Glutamatergic neuron (in vitro differentiated cells): ENCODE measurements around the gene CCND1. TPM values are rescaled to one million over a fixed set of nuclear protein-coding genes. Genes with fewer than 3 reads are reported as not detected.
"Not testable (repeated sequence)": the region's sequence is repeated elsewhere in the genome, so short reads cannot be mapped to it uniquely, and the experiment has no call there.

Experiments used
- DNase-seq: peaks from one replicate; pipeline ENCODE4 v3.0.0; 2022
- H3K27ac Mint-ChIP-seq: one replicate; pipeline ENCODE4 v1.8.0; 2020; ENCODE audit warnings: mild to moderate bottlenecking, mixed read lengths, inconsistent platforms; ENCODE audit not compliant: unreplicated experiment
- H3K27me3 Mint-ChIP-seq: one replicate; pipeline ENCODE4 v1.8.0; 2020; ENCODE audit warnings: mild to moderate bottlenecking, moderate library complexity, mixed read lengths, inconsistent platforms; ENCODE audit not compliant: unreplicated experiment
- H3K36me3 Mint-ChIP-seq: one replicate; pipeline ENCODE4 v1.8.0; 2020; ENCODE audit warnings: mild to moderate bottlenecking, mixed read lengths, inconsistent platforms; ENCODE audit not compliant: unreplicated experiment
- H3K4me1 Mint-ChIP-seq: one replicate; pipeline ENCODE4 v1.8.0; 2020; ENCODE audit warnings: mild to moderate bottlenecking, low read depth, mixed read lengths, inconsistent platforms; ENCODE audit not compliant: unreplicated experiment
- H3K4me3 Mint-ChIP-seq: one replicate; pipeline ENCODE4 v1.8.0; 2020; ENCODE audit warnings: mild to moderate bottlenecking, mixed read lengths, inconsistent platforms; ENCODE audit not compliant: unreplicated experiment
- H3K9me3 Mint-ChIP-seq: one replicate; pipeline ENCODE4 v1.8.0; 2020; ENCODE audit warnings: mild to moderate bottlenecking, moderate library complexity, mixed read lengths, inconsistent platforms; ENCODE audit not compliant: unreplicated experiment
- total RNA-seq: library from RNA; stranded (reverse); fragmentation: NEBNext Ultra II Directional; extraction: Animal tissue kit (Norgen Biotek cat#: 25700); gene quantifications from one replicate; pipeline ENCODE4 v1.2.1, GENCODE V29; 2021; ENCODE audit not compliant: unreplicated experiment
- TF ChIP-seq, protein P1 (sequence below): fragments of 200-600 bp; sonication (generic); IDR thresholded peaks from one replicate; pipeline ENCODE4 v1.5.0; 2021; ENCODE audit not compliant: partially characterized antibody, unreplicated experiment

The CCND1 gene
- total RNA-seq, 1 donor from 2014 or later, result 36.1 TPM

DNA sequence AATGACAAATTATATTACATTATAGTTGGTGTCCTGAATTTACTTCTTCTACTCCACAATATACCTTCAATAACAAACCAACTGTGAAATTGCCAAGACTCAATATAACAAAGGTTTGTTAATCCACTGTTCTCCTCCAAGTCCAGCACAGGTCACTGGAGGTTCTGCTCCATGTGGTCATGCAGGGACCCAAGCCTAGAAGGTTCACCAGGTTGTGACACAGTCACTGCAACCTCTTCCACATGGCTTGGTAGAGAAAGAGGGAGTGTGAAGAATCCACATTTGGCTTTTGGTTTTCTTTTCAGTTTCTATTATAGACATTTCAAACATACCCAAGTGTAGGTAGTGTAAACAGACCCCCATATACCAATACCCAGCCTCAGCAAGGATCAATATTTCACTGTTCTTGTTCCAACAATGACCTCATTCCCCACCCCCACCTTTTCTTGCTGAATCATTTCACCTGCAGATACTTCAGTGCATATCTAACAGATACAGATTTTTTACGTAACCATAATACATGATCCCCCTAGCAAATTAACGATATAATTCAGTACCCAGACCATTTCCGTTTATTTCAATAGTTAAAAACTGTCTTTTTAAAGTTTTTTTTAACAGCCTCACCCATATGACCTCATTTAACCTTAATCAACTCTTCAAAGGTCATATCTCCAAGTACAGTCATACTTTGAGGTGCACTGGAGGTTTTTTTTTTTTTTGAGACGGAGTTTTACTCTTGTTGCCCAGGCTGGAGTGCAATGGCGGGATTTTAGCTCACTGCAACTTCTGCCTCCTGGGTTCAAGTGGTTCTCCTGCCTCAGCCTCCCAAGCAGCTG, 48.7 kb downstream of the CCND1 start:
- no peak for DNase-seq
- H3K4me3 Mint-ChIP-seq, result no peak overlapping the region
- H3K4me1 Mint-ChIP-seq, result peaks cover 4% of the 10 kb centered on the region
- peaks cover 2% of the 10 kb centered on the region for H3K9me3 Mint-ChIP-seq
- H3K27ac Mint-ChIP-seq, result no peak overlapping the region
- H3K27me3 Mint-ChIP-seq, result peaks cover 2% of the 10 kb centered on the region
- no peaks in the 10 kb centered on the region for H3K36me3 Mint-ChIP-seq
- TF ChIP-seq, protein P1, sequence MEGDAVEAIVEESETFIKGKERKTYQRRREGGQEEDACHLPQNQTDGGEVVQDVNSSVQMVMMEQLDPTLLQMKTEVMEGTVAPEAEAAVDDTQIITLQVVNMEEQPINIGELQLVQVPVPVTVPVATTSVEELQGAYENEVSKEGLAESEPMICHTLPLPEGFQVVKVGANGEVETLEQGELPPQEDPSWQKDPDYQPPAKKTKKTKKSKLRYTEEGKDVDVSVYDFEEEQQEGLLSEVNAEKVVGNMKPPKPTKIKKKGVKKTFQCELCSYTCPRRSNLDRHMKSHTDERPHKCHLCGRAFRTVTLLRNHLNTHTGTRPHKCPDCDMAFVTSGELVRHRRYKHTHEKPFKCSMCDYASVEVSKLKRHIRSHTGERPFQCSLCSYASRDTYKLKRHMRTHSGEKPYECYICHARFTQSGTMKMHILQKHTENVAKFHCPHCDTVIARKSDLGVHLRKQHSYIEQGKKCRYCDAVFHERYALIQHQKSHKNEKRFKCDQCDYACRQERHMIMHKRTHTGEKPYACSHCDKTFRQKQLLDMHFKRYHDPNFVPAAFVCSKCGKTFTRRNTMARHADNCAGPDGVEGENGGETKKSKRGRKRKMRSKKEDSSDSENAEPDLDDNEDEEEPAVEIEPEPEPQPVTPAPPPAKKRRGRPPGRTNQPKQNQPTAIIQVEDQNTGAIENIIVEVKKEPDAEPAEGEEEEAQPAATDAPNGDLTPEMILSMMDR, result no peak

DNA sequence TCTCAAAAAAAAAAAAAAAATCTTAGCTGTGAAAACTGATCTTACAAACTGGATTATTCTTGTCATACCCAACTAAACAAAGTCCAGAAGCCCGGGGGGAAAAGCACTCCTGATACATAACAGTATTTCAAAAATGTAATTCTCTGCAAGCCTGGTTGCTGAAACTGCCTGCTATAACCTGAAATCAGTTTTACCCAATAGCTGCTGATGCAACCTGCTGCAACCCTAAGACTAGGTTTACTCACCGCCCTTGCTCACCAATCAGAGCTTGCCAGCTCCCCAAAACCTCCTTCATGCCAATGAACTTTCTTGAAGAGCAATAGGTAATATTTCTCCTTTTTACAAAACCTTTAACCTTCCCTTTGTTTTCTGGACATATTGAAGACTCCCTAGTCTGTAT, 50.5 kb downstream of the CCND1 start:
- no peak overlapping the region for H3K27ac Mint-ChIP-seq
- H3K9me3 Mint-ChIP-seq, result peaks cover 2% of the 10 kb centered on the region
- DNase-seq, result no peak
- TF ChIP-seq, protein P1, result no peak
- no peaks in the 10 kb centered on the region for H3K36me3 Mint-ChIP-seq
- peaks cover 2% of the 10 kb centered on the region for H3K27me3 Mint-ChIP-seq
- peaks cover 11% of the 10 kb centered on the region for H3K4me1 Mint-ChIP-seq
- no peak overlapping the region for H3K4me3 Mint-ChIP-seq

DNA sequence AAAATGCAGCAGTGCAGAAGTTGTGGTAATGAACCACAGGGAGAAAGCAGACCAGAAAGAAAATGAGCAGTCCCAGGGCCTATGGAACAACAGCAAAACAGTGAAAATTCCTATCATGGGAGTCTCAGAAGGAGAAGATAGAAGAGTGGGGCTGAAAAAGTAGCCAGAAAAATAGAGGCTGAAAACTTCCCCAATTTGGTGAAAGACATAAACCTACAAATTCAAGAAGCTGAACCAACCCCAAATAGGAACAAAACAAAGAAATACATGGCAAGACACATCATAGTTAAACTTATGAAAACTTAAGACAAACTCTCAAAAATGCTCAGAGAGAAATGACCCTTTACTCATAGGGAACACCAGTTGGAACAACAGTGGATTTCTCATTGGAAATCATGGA, 51.5 kb downstream of the CCND1 start:
- H3K36me3 Mint-ChIP-seq, result no peaks in the 10 kb centered on the region
- H3K4me3 Mint-ChIP-seq, result no peak overlapping the region
- peaks cover 17% of the 10 kb centered on the region for H3K4me1 Mint-ChIP-seq
- H3K9me3 Mint-ChIP-seq, result peaks cover 2% of the 10 kb centered on the region
- H3K27me3 Mint-ChIP-seq, result peaks cover 6% of the 10 kb centered on the region
- TF ChIP-seq, protein P1, result no peak
- H3K27ac Mint-ChIP-seq, result no peak overlapping the region
- no peak for DNase-seq

DNA sequence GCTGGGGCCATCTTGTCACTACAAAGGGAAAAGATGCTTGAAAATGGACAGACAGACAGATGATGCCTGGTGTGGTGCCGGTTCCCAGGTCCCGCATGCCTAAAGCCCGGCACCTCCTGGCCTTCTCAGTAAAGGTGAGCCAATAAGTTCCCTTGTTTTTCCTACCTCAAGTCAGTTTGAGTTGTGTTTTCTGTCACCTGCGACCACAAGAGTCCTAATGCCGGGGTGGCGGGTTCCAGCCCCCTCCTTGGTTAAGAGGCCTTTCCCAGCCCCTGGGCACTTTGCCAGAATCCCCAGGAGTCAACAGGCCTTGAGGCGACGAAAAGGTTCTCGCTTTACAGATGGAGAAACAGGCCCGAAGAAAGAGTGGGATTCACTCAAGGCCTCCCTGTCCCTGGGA, 53.8 kb downstream of the CCND1 start:
- no peak for DNase-seq
- Mint-ChIP-seq H3K4me3 (no peak overlapping the region), H3K27me3 (peaks cover 6% of the 10 kb centered on the region), H3K9me3 (peaks cover 2% of the 10 kb centered on the region), H3K27ac (no peak overlapping the region), H3K4me1 (peaks cover 35% of the 10 kb centered on the region), H3K36me3 (no peaks in the 10 kb centered on the region)
- TF ChIP-seq, protein P1, result no peak

DNA sequence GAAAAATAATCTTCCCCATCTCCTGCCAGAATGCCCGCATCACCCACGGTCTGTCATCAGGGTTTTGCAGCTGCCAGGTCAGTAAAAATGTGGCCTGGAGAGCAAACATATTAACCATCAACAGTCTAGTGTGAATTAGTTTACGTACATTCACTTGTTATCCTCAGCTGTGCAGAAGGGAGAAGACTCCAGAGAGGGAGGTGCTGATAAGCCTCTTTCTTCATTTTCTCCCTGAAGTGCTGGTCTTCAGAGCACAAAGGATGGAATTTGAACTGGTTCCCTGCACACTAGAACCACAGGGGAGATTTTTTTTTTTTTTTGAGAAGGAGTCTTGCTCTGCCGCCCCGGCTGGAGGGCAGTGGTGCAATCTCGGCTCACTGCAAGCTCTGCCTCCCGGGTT, 54.6 kb downstream of the CCND1 start:
- Mint-ChIP-seq H3K4me3 (no peak overlapping the region), H3K27me3 (peaks cover 6% of the 10 kb centered on the region), H3K9me3 (peaks cover under 1% of the 10 kb centered on the region), H3K36me3 (no peaks in the 10 kb centered on the region), H3K27ac (no peak overlapping the region), H3K4me1 (peaks cover 37% of the 10 kb centered on the region)
- TF ChIP-seq, protein P1, result no peak
- no peak for DNase-seq

DNA sequence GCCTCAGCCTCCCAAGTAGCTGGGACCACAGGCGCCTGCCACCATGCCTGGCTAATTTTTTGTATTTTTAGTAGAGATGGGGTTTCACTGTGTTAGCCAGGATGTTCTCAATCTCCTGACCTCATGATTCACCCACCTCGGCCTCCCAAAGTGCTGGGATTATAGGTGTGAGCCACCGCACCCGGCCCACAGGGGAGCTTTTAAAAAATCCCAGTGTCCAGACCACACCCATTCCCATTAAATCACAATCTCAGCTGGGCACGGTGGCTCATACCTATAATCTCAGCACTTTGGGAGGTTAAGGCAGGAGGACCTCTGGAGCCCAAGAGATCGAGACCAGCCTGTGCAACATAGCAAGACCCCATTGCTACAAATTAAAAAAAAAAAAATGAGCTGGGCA, 55.0 kb downstream of the CCND1 start:
- not testable (repeated sequence) for H3K36me3 Mint-ChIP-seq, H3K27me3 Mint-ChIP-seq, H3K4me3 Mint-ChIP-seq, H3K27ac Mint-ChIP-seq, H3K9me3 Mint-ChIP-seq, DNase-seq
- H3K4me1 Mint-ChIP-seq, result peaks cover 37% of the 10 kb centered on the region
